Germinal center (tissue), 1 donor: Measurements from ENCODE around the gene LRRC3.
"Not testable (repeated sequence)": the region's sequence is repeated elsewhere in the genome, so short reads cannot be mapped to it uniquely, and the experiment has no call there.

Experiments used
- DNase-seq: peaks from one replicate; pipeline ENCODE4 v3.0.0; 2012; ENCODE audit warnings: mixed read lengths, low spot score

The LRRC3 gene

GRCh38 chr21:44454747-44455523 lies at the start of gene LRRC3:
LRRC3 (plus strand) TSS chr21:44455510; CDS start chr21:44456645, 1,135 bp downstream.
- peak; percentile 89 for DNase-seq

DNA sequence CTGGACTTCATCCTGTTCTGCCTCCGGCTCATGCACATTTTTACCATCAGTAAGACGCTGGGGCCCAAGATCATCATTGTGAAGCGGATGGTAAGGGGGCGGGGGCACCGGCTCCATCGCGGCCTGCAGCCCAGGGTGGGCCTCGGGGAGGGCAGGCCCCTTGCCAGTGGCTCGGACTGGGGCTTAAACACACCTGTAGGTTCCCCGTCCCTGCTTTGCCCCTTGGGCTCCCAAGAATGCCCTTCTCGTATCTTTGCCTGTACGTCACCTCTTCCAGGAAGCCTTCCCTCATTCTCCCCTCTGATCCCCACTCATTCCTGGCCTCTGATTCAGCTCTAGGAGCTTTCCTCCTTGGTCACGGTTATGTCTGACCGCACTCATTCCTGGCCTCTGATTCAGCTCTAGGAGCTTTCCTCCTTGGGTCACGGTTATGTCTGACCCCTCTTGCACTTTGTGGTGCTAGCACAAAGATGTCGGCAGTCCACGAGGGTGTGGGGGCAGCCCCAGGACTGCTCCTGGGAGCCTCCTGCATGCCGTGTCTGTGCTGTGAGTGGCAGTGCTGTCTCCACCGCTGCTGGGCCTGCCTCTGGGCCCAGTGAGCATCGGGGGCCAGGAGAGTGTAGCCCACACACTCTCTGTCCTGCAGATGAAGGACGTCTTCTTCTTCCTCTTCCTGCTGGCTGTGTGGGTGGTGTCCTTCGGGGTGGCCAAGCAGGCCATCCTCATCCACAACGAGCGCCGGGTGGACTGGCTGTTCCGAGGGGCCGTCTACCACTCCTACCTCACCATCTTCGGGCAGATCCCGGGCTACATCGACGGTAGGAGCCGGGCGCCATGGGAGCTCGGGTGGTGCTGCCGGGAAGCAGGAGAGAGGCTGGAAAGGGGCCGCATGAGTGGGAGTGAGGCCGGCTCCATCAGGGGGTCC lies 49.1 kb upstream of the LRRC3 start:
- no peak for DNase-seq

- no peak for DNase-seq
Observed at GRCh38 chr21:44406953-44407352, 48.4 kb upstream of the LRRC3 start.

DNA sequence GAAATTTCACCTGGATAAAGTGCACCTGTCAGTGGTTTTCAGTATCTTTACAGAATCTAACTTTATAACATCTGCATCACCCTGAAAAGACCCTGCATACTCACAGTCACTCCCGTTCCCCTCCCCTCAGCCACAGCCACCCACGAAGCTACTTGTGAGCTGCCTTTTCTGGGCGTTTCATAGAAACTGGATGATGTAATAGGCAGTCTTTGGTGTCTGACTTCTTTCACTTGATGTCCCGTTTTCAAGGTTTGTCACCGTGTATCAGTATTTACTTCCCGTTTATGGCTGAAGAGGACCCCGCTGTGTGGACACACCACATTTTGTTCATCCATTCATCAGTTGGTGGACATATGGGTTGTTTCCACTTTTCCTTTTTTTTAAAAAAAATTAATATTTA lies 47.8 kb upstream of the LRRC3 start:
- no peak for DNase-seq

GRCh38 chr21:44408226-44408625 lies 47.1 kb upstream of the LRRC3 start:
- no peak for DNase-seq

GRCh38 chr21:44413566-44414290 lies 41.6 kb upstream of the LRRC3 start:
- DNase-seq = no peak

DNA sequence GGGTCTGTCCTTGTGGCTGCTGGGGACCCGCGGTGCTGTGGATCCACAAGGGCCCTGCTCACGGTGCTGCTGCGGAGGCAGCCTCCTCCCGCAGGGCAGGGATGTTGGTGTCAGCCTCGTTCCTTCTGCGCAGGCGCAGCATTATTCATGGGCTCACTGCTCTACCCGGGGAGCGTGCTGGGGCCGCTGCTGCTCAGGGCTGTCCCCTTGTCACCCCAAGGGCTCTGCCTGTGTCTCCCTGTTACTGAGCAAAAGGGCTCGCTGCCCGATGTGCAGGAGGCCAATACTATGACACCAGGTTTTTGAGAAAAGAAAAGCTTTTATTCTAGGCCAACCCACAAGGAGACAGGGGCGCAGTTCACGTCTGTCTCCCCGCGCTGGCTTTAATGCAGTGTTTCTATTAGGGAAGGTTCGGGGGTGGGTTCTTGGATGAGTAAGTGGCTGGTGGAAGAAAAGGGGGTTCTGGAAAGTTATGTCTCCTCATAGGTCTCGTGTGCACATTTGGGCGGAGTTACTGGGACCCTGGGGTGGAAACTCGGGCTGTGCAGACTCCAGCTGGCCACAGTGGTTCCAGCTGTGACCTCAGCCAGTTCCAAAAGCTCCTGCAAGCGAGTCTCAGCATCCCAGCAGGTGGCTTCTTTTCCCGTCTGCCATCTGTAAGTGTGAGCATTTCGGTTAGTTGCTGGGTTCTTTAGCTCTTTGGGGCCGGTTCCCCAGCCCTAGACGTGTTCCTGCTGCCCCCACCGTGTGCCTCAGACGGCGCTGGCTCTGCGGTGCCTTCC lies 40.8 kb upstream of the LRRC3 start:
- no peak for DNase-seq

DNA sequence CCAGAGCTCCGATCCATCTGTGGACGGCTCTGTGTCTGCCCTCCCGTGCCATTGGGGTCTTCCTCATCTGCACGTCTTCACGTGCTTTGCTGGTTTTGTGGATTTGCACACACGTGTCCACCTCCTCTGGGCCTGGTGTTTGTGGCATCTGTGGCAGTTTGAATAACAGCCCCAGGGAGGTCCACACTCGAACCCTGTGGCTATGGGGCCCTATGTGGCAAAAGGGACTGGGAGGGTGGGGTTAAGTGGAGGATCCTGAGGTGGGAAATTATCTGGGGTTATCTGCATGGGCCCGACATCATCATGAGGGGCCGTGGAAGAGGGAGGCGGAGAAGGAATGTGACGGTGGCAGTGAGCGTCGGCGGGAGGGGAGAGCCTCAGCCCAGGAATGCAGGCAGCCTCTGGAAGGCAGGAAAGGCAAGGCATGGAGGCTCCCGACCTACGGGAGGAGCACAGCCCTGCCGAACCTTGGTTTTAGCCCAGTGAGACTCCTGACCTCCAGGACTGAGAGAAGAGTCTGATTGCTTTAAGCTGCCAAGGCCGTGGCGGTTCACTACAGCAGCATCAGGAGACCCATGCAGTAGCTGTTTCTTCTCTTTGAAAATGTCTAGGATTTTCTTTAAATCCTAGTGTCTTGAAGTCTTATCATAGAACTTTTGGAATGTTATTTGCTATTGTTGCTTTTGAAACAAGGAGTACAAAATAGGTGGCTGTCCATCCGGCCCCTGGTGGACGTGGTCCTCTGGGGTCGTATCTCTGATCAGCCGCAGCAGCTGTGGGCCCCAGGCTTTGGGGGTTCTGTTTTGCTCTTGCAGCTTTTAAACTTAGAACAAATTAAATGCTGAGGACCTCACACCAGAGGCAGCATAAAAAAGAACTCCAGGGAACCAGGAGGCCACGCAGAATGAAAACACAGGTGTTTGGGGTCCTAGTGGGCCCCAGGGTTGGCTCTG lies 40.0 kb upstream of the LRRC3 start:
- DNase-seq = no peak

DNA sequence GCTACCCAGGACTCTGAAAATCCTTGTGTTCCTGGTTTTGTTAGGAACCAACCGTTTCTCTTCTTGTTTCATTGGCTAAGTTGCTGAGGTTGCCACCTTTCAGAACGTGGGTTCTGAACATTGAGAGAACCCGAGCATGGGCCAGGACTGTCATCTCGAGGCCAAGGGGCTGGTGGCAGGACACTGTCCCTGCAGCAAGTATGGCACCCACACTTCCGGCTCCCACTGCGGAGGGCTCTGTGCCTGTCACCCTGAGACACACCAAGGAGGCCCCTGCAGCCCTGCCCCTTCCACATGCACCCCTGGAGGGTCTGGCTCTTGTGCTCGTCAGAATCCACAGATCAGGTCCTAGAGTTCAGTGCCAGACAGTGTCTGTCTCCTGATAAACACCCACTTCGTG lies 39.1 kb upstream of the LRRC3 start:
- DNase-seq = no peak

- DNase-seq = not testable (repeated sequence)
Observed at GRCh38 chr21:44417621-44418107, 37.6 kb upstream of the LRRC3 start.

DNA sequence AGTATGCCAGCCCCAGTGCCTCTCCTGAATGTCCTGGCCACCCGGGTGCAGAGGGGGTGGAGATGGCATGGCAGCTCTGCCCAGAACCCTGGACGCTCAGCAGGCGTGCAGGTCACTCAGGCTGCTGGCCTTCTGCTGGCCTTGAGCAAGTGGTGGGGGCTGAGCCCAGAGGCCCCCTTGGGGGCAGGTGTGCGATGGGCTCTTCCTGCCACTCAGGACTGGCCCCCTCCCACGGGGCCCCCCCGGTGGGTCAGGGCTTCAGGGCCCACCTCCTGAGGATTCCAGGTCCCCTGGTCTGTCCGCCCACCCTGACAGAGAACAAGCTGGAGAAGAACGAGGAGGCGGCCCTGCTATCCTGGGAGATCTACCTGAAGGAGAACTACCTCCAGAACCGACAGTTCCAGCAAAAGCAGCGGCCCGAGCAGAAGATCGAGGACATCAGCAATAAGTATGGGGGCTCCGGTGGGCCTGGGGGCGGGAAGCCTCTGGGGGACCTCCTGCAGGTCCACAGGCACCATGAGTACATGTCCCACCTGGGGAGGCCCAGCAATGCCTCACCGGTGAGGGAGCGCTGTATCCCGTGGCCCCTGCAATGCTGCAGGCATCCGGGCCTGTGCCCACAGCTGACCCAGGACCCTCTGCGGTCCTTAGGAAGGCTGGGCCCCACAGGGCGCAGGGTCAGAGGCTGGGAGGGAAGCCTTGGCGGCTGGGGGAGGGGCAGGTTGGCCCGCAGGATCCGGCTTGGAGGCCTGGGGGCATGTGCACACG lies 37.0 kb upstream of the LRRC3 start:
- no peak for DNase-seq

DNA sequence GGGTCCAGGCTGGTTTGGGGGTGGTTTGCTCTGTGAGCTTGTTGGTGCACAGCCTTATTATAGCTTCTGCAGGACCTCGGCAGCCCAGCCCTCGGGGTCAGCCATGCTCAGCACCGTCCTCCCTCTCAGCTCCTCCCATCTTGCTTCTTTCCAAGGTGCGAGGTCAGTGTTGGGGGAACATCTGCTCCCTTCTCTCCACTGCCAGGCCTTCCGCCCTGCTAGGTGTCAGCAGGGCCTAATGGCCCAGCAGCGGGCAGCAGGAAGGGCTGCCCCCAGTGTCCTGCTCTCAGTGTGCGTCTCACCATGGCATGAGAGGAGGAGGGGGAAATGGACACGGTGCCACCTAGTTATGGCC lies 36.5 kb upstream of the LRRC3 start:
- DNase-seq = no peak

GRCh38 chr21:44419679-44420078 lies 35.6 kb upstream of the LRRC3 start:
- DNase-seq = no peak

GRCh38 chr21:44420416-44421205 lies 34.7 kb upstream of the LRRC3 start:
- no peak for DNase-seq

- no peak for DNase-seq
Observed at GRCh38 chr21:44421901-44422840, 33.1 kb upstream of the LRRC3 start.

- DNase-seq = no peak
Observed at GRCh38 chr21:44423312-44423821, 31.9 kb upstream of the LRRC3 start.

DNA sequence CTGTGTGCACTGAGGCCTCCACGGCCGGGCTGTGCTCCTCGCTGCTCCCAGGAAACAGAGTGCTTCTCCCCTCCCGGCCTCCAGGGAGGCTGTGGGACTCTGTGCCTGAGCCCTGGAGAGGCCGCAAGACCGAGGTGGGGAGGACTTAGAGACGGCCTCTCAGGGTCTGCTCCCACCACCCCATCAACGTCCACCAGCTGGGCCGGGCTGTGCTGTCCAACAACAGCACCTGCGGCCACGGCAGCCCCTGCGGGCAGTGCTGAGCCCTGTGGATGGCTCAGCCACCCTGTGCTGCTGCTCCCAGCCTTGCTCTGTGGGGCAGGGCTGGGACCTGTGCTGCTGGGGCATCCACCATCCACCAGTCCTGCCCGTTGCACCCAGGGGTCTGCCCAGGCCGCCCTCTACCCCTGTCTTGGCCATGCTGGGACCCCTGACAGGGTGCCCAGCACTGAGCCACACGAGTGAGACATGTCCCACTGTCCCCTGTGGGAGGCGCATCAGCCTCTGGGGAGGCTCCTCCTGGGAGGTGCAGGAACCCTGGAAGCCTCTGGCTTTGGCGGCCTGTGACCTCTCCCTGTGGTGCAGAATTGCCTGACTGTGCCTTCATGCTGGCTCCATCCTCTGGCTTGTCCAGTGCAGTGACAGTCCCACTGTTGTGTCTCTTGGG lies 31.2 kb upstream of the LRRC3 start:
- DNase-seq = no peak
